Muscle layer of duodenum (tissue), 2 donors: ENCODE measurements around the gene ATOSB.

Source experiments
- H3K27ac ChIP-seq: one replicate; pipeline ENCODE4 v1.7.0; 2013; ENCODE audit warnings: mild to moderate bottlenecking, low read length
- H3K27me3 ChIP-seq: one replicate; pipeline ENCODE4 v1.7.0; 2013; ENCODE audit warnings: low read depth, mild to moderate bottlenecking, control low read depth, low read length
- H3K36me3 ChIP-seq, 2 donors: one replicate each; pipeline ENCODE4 v1.7.0; 2013; ENCODE audit warnings: low read length in 2 of 2, control low read depth in 1 of 2, mild to moderate bottlenecking in 1 of 2; ENCODE audit not compliant: insufficient read depth in 2 of 2, control insufficient read depth in 1 of 2
- H3K4me1 ChIP-seq, 2 donors: one replicate each; pipeline ENCODE4 v1.7.0; 2013; ENCODE audit warnings: low read length in 2 of 2, mild to moderate bottlenecking in 2 of 2, control low read depth in 1 of 2, moderate library complexity in 1 of 2; ENCODE audit not compliant: insufficient read depth in 2 of 2, control insufficient read depth in 1 of 2
- H3K4me3 ChIP-seq, 2 donors: one replicate each; pipeline ENCODE4 v1.7.0; 2013; ENCODE audit warnings: low read length in 2 of 2, low read depth in 1 of 2, mild to moderate bottlenecking in 1 of 2
- H3K9me3 ChIP-seq, 2 donors: one replicate each; pipeline ENCODE4 v1.7.0; 2013; ENCODE audit warnings: low read length in 2 of 2, control low read depth in 1 of 2, mild to moderate bottlenecking in 1 of 2; ENCODE audit not compliant: control insufficient read depth in 1 of 2
- donor health status: healthy.

The ATOSB gene

GRCh38 chr9:35076848-35077247 is 38.8 kb downstream of the ATOSB start:
- Histone ChIP-seq H3K27ac (no peak overlapping the region), H3K4me1 (peaks cover 12 to 15% of the 10 kb centered on the region in 2 donors), H3K9me3 (no peaks in the 10 kb centered on the region), H3K27me3 (no peaks in the 10 kb centered on the region), H3K36me3 (peaks cover 10 to 13% of the 10 kb centered on the region in 2 donors), H3K4me3 (no peak overlapping the region)

- Histone ChIP-seq H3K9me3 (no peaks in the 10 kb centered on the region), H3K36me3 (peaks cover 13 to 18% of the 10 kb centered on the region in 2 donors), H3K27ac (no peak overlapping the region), H3K4me1 (peaks cover 12 to 23% of the 10 kb centered on the region in 2 donors), H3K4me3 (no peak overlapping the region), H3K27me3 (no peaks in the 10 kb centered on the region)
These were observed 40.3 kb downstream of the ATOSB start for GRCh38 chr9:35075358-35075757.

GRCh38 chr9:35074791-35075190 is 40.9 kb downstream of the ATOSB start:
- Histone ChIP-seq H3K9me3 (no peaks in the 10 kb centered on the region), H3K36me3 (peaks cover 13 to 18% of the 10 kb centered on the region in 2 donors), H3K4me3 (no peak overlapping the region), H3K4me1 (peaks cover 12 to 28% of the 10 kb centered on the region in 2 donors), H3K27me3 (no peaks in the 10 kb centered on the region), H3K27ac (no peak overlapping the region)

GRCh38 chr9:35074141-35074540 is 41.5 kb downstream of the ATOSB start:
- peaks cover 13 to 18% of the 10 kb centered on the region in 2 donors for H3K36me3 ChIP-seq
- no peaks in the 10 kb centered on the region for H3K9me3 ChIP-seq
- no peak overlapping the region for H3K27ac ChIP-seq
- no peak overlapping the region for H3K4me3 ChIP-seq
- peaks cover 9 to 30% of the 10 kb centered on the region in 2 donors for H3K4me1 ChIP-seq
- no peaks in the 10 kb centered on the region for H3K27me3 ChIP-seq

- Histone ChIP-seq H3K27ac (peak overlapping the region; percentile 76), H3K4me3 (peak overlapping the region; percentile 85 to 90), H3K9me3 (no peaks in the 10 kb centered on the region), H3K27me3 (no peaks in the 10 kb centered on the region), H3K36me3 (peaks cover 13 to 18% of the 10 kb centered on the region in 2 donors), H3K4me1 (peaks cover 5 to 30% of the 10 kb centered on the region in 2 donors)
These were observed 42.4 kb downstream of the ATOSB start for GRCh38 chr9:35073279-35073612.

- Histone ChIP-seq H3K36me3 (peaks cover 18 to 24% of the 10 kb centered on the region in 2 donors), H3K27me3 (no peaks in the 10 kb centered on the region), H3K4me3 (peak within 1 kb of the TSS; percentile 85 to 90), H3K4me1 (peaks cover 4 to 36% of the 10 kb centered on the region in 2 donors), H3K27ac (peak within 1 kb of the TSS; percentile 97), H3K9me3 (no peaks in the 10 kb centered on the region)
These were observed 43.0 kb downstream of the ATOSB start, which contains the start of gene VCP for GRCh38 chr9:35072461-35073278. Gene VCP (minus strand): TSS chr9:35072625. CDS start chr9:35072353, 272 bp downstream.

GRCh38 chr9:35071814-35072460 is 43.7 kb downstream of the ATOSB start:
- no peaks in the 10 kb centered on the region for H3K27me3 ChIP-seq
- H3K4me3 ChIP-seq: peak overlapping the region; percentile 85 to 90
- H3K36me3 ChIP-seq: peaks cover 25 to 31% of the 10 kb centered on the region in 2 donors
- H3K27ac ChIP-seq: peak overlapping the region; percentile 97
- no peaks in the 10 kb centered on the region for H3K9me3 ChIP-seq
- peaks cover 4 to 38% of the 10 kb centered on the region in 2 donors for H3K4me1 ChIP-seq

GRCh38 chr9:35070823-35071813 is 44.5 kb downstream of the ATOSB start:
- H3K4me1 ChIP-seq: peaks cover 4 to 38% of the 10 kb centered on the region in 2 donors

GRCh38 chr9:35069020-35069419 is 46.6 kb downstream of the ATOSB start:
- Histone ChIP-seq H3K27ac (no peak overlapping the region), H3K4me3 (no peak overlapping the region), H3K36me3 (peaks cover 35 to 56% of the 10 kb centered on the region in 2 donors), H3K4me1 (peaks cover 4 to 38% of the 10 kb centered on the region in 2 donors), H3K9me3 (no peaks in the 10 kb centered on the region), H3K27me3 (no peaks in the 10 kb centered on the region)

More at GRCh38 chr9:35070823-35071813, 44.5 kb downstream of the ATOSB start:
- no peaks in the 10 kb centered on the region for H3K9me3 ChIP-seq
- H3K36me3 ChIP-seq: peaks cover 27 to 39% of the 10 kb centered on the region in 2 donors
- H3K27me3 ChIP-seq: no peaks in the 10 kb centered on the region
- peak overlapping the region; percentile 85 to 90 for H3K4me3 ChIP-seq
- H3K27ac ChIP-seq: peak overlapping the region; percentile 97

GRCh38 chr9:35067056-35067455 is 48.6 kb downstream of the ATOSB start:
- Histone ChIP-seq H3K27ac (no peak overlapping the region), H3K4me3 (no peak overlapping the region), H3K27me3 (no peaks in the 10 kb centered on the region), H3K9me3 (no peaks in the 10 kb centered on the region), H3K36me3 (peaks cover 54 to 72% of the 10 kb centered on the region in 2 donors), H3K4me1 (peaks cover 4 to 38% of the 10 kb centered on the region in 2 donors)
